H1 (cell line): ENCODE measurements around the gene TAX1BP1. TPM values are rescaled to one million over a fixed set of nuclear protein-coding genes. Genes with fewer than 3 reads are reported as not detected.

ENCODE experiments used
- CTCF ChIA-PET: fragments of 300-600 bp; sonication (Branson Sonifier 250); formaldehyde crosslinking; loops from one replicate; lab custom pipeline; 2021; ENCODE audit not compliant: partially characterized antibody; lab: Charles Lee
- POLR2A ChIA-PET: fragments of 300-600 bp; sonication (Branson Sonifier 250); formaldehyde crosslinking; loops from one replicate; lab custom pipeline; 2021; ENCODE audit warnings: inconsistent platforms; ENCODE audit not compliant: partially characterized antibody; lab: Charles Lee
- DNase-seq, 2 experiments: peaks; one replicate each; pipeline versions ENCODE4 v3.0.0 to v3.0.0-alpha.2; 2010 to 2022; ENCODE audit warnings: low spot score in 2 of 2, low read depth in 1 of 2, mixed read lengths in 1 of 2
- FAIRE-seq: peaks from 2 replicates; lab custom pipeline; 2011; peaks lifted over from hg19 to GRCh38; lab: Jason Lieb, UNC
- H2AFZ ChIP-seq: 2 replicates; pipeline ENCODE4 v1.8.1; 2012; ENCODE audit warnings: low read length, inconsistent platforms
- H2AK5ac ChIP-seq: 2 replicates; pipeline ENCODE4 v1.6.1; 2013; ENCODE audit warnings: low read depth, low read length
- H2BK120ac ChIP-seq: replicated peaks from 2 replicates; pipeline ENCODE3; 2013; ENCODE audit warnings: low read depth, low read length, inconsistent platforms
- H2BK12ac ChIP-seq: 2 replicates; pipeline ENCODE4 v1.6.1; 2013; ENCODE audit warnings: low read depth, low read length
- H2BK15ac ChIP-seq: 2 replicates; pipeline ENCODE4 v1.6.1; 2013; ENCODE audit warnings: low read length
- H2BK20ac ChIP-seq: 2 replicates; pipeline ENCODE4 v1.6.1; 2013; ENCODE audit warnings: low read length
- H2BK5ac ChIP-seq: 2 replicates; pipeline ENCODE4 v1.6.1; 2013; ENCODE audit warnings: low read depth, low read length
- H3K14ac ChIP-seq: 2 replicates; pipeline ENCODE4 v1.6.1; 2013; ENCODE audit warnings: inconsistent platforms; ENCODE audit not compliant: insufficient read length
- H3K18ac ChIP-seq: 2 replicates; pipeline ENCODE4 v1.6.1; 2013; ENCODE audit warnings: low read length; ENCODE audit errors: extremely low read depth
- H3K23ac ChIP-seq: 2 replicates; pipeline ENCODE4 v1.6.1; 2013; ENCODE audit warnings: inconsistent platforms; ENCODE audit not compliant: insufficient read length
- H3K23me2 ChIP-seq: 2 replicates; pipeline ENCODE4 v1.6.1; 2013; ENCODE audit warnings: low read depth, low read length
- H3K27ac ChIP-seq: 2 replicates; pipeline ENCODE4 v1.6.1; 2011; ENCODE audit warnings: low read depth, low read length, inconsistent platforms
- H3K27me3 ChIP-seq, 4 experiments: replicated peaks in 1 of 4; 1 replicate in 1 of 4; 2 replicates in 3 of 4; pipeline versions ENCODE4 v1.6.1 to v1.8.1; 2011 to 2013; ENCODE audit warnings: low read length in 3 of 4, mild to moderate bottlenecking in 3 of 4, inconsistent platforms in 2 of 4, mixed read lengths in 2 of 4, moderate library complexity in 1 of 4; ENCODE audit not compliant: control insufficient read depth in 3 of 4, insufficient read depth in 3 of 4; ENCODE audit errors: extremely low read depth in 1 of 4
- H3K36me3 ChIP-seq, 4 experiments: 2 replicates each; pipeline versions ENCODE4 v1.6.1 to v1.8.1; 2011 to 2013; ENCODE audit warnings: mild to moderate bottlenecking in 4 of 4, low read length in 3 of 4, moderate library complexity in 2 of 4, control low read depth in 1 of 4, inconsistent platforms in 1 of 4; ENCODE audit not compliant: insufficient read depth in 4 of 4, control insufficient read depth in 2 of 4
- H3K4ac ChIP-seq: replicated peaks from 2 replicates; pipeline ENCODE3; 2013; ENCODE audit warnings: low read length, low read depth, mixed read lengths, inconsistent platforms; ENCODE audit not compliant: insufficient read length
- H3K4me1 ChIP-seq, 4 experiments: replicated peaks in 1 of 4; 1 replicate in 1 of 4; 2 replicates in 3 of 4; pipeline versions ENCODE4 v1.6.1 to v1.8.1; 2011 to 2013; ENCODE audit warnings: low read length in 3 of 4, inconsistent platforms in 2 of 4, mixed read lengths in 1 of 4; ENCODE audit not compliant: insufficient read depth in 4 of 4, control insufficient read depth in 3 of 4
- H3K4me2 ChIP-seq, 2 experiments: 2 replicates each; pipeline versions ENCODE4 v1.6.1 to v1.8.1; 2011 to 2013; ENCODE audit warnings: low read depth in 2 of 2, low read length in 2 of 2, control low read depth in 1 of 2, inconsistent platforms in 1 of 2, mild to moderate bottlenecking in 1 of 2; ENCODE audit not compliant: insufficient read depth in 1 of 2
- H3K4me3 ChIP-seq, 4 experiments: fragments of 200-600, 300-600 bp in 1 of 4; sonication (generic), shearing (Covaris generic), sonication (Bioruptor Twin) in 1 of 4; 2 replicates each; pipeline versions ENCODE4 v1.5.1 to v1.8.1; 2011 to 2016; ENCODE audit warnings: low read length in 4 of 4, low read depth in 3 of 4, control low read depth in 2 of 4, inconsistent platforms in 2 of 4, mild to moderate bottlenecking in 2 of 4, mixed read lengths in 1 of 4, moderate library complexity in 1 of 4; ENCODE audit not compliant: insufficient read depth in 2 of 4; ENCODE audit errors: extremely low read depth in 1 of 4
- H3K56ac ChIP-seq: replicated peaks from 2 replicates; pipeline ENCODE3; 2013; ENCODE audit warnings: low read depth, mild to moderate bottlenecking, mixed read lengths, low read length, inconsistent platforms; ENCODE audit not compliant: insufficient read length
- H3K79me1 ChIP-seq: 2 replicates; pipeline ENCODE4 v1.6.1; 2013; ENCODE audit warnings: low read depth, low read length, control low read depth
- H3K79me2 ChIP-seq, 2 experiments: 2 replicates each; pipeline versions ENCODE4 v1.6.1 to v1.8.1; 2012 to 2013; ENCODE audit warnings: low read length in 2 of 2, mild to moderate bottlenecking in 2 of 2, inconsistent platforms in 1 of 2; ENCODE audit not compliant: insufficient read depth in 2 of 2, control insufficient read depth in 1 of 2
- H3K9ac ChIP-seq, 4 experiments: replicated peaks in 1 of 4; 1 replicate in 1 of 4; 2 replicates in 3 of 4; pipeline versions ENCODE4 v1.6.1 to v1.8.1; 2011 to 2013; ENCODE audit warnings: low read depth in 3 of 4, low read length in 3 of 4, control low read depth in 2 of 4, mild to moderate bottlenecking in 2 of 4, moderate library complexity in 2 of 4, inconsistent platforms in 1 of 4; ENCODE audit errors: extremely low read depth in 1 of 4
- H3K9me3 ChIP-seq, 2 experiments: 2 replicates each; pipeline versions ENCODE4 v1.6.1 to v1.8.1; 2012 to 2013; ENCODE audit warnings: mild to moderate bottlenecking in 2 of 2, moderate library complexity in 2 of 2, control low read depth in 1 of 2, inconsistent platforms in 1 of 2, low read depth in 1 of 2, low read length in 1 of 2, mixed read lengths in 1 of 2; ENCODE audit not compliant: insufficient read depth in 2 of 2
- H4K20me1 ChIP-seq, 2 experiments: replicated peaks in 1 of 2; 2 replicates each; pipeline versions ENCODE3 to v1.8.1; 2011 to 2013; ENCODE audit warnings: inconsistent platforms in 2 of 2, low read length in 2 of 2, mild to moderate bottlenecking in 1 of 2; ENCODE audit not compliant: insufficient read depth in 2 of 2, control insufficient read depth in 1 of 2
- H4K5ac ChIP-seq: 2 replicates; pipeline ENCODE4 v1.6.1; 2013; ENCODE audit warnings: low read length, low read depth, mixed read lengths, inconsistent platforms; ENCODE audit not compliant: insufficient read length
- H4K8ac ChIP-seq: 2 replicates; pipeline ENCODE4 v1.8.0; 2013; ENCODE audit warnings: mild to moderate bottlenecking, moderate library complexity, low read length, inconsistent platforms; ENCODE audit not compliant: insufficient read depth; ENCODE audit errors: extremely low read depth
- H4K91ac ChIP-seq: replicated peaks from 2 replicates; pipeline ENCODE3; 2013; ENCODE audit warnings: low read length, mixed read lengths, inconsistent platforms; ENCODE audit not compliant: insufficient read length
- JUN ChIP-seq: IDR thresholded peaks from 2 replicates; pipeline ENCODE4 v1.6.1; 2011; ENCODE audit warnings: low read depth, mild to moderate bottlenecking, improper control_type of control experiment, low read length
- KDM5A ChIP-seq: fragments of 200-600 bp; IDR thresholded peaks from 2 replicates; pipeline ENCODE4 v1.7.1; 2012; ENCODE audit warnings: mild to moderate bottlenecking, low read length, inconsistent platforms, mixed read lengths
- SP1 ChIP-seq: IDR thresholded peaks from 2 replicates; pipeline ENCODE4 v1.6.1; 2011; ENCODE audit warnings: low read depth, low read length
- WGBS, 2 experiments: shearing (Covaris generic) in 1 of 2; methylation state at CpG; one replicate each; pipeline versions ENCODE4 v1.1.6 to v1.1.7; 2013 to 2015; ENCODE audit warnings: low lambda C conversion rate in 2 of 2, mixed read lengths in 2 of 2, inconsistent platforms in 1 of 2, low coverage in 1 of 2, missing lambda C conversion rate in 1 of 2; ENCODE audit not compliant: insufficient replicate concordance in 2 of 2, insufficient coverage in 1 of 2, insufficient read length in 1 of 2; ENCODE audit errors: extremely low coverage in 1 of 2, missing lambda C conversion rate in 1 of 2; 5-methylcytosine and 5-hydroxymethylcytosine counted together
- polyA plus RNA-seq, 7 experiments: library from polyadenylated mRNA; depleted of rRNA in 3 of 7; stranded (reverse) in 5 of 7; unstranded in 2 of 7; fragments of >200 nt in 5 of 7; fragments of 200-250 nt in 2 of 7; gene quantifications; 1 replicate in 5 of 7; 2 replicates in 1 of 7; 4 replicates in 1 of 7; pipeline versions ENCODE4 v1.2.1 to v1.2.3, GENCODE V29; 2011 to 2013; ENCODE audit warnings: missing spikeins in 2 of 7, mixed read lengths in 2 of 7
- total RNA-seq: library from RNA; stranded (reverse); fragmentation: NEBNext Ultra II Directional; extraction: Animal tissue kit (Norgen Biotek cat#: 25700); gene quantifications from 2 replicates; pipeline ENCODE4 v1.2.1, GENCODE V29; 2021

The TAX1BP1 gene
- total and polyA plus RNA-seq, 2 of the 8 experiments (the other 6 are each of a cell fraction or from before 2014, with no cell fraction given): 56.0 to 62.7 TPM

DNA sequence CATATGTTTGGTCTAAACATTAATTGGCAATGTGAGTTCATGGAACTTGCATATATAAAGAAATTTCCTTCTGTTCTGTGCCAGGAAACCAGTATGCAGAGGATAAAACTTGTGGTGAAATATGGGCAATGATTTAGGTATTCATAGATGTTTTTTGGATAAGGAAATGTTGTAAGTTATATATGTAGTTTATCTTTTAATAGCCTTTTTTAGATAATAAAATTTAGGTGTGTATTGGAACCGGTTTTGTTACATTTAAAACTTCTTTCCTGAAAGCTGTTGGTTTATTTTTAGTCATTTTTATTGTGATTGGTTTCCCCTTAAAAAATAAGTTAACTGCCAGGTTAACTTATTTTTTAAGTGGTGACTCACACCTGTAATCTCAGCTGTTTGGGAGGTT is 22.1 kb downstream of the TAX1BP1 start:
- ChIA-PET POLR2A (no interaction called here), CTCF (interaction anchor here (1.6 kb wide), 1 partner anchor 17 kb away, joined by 7 read pairs; no protein-coding TSS in a partner anchor)
- H2BK12ac ChIP-seq: no peak overlapping the region
- H3K9ac ChIP-seq: no peak overlapping the region
- H4K91ac ChIP-seq: no peak overlapping the region
- H3K4ac ChIP-seq: no peak overlapping the region
- no peak overlapping the region for H3K4me3 ChIP-seq
- no peak overlapping the region for H4K8ac ChIP-seq
- FAIRE-seq: no peak
- H2AFZ ChIP-seq: no peak overlapping the region
- no peak overlapping the region for H2BK15ac ChIP-seq
- no peak overlapping the region for H3K18ac ChIP-seq
- H3K4me2 ChIP-seq: no peak overlapping the region
- H3K56ac ChIP-seq: no peak overlapping the region
- H3K79me2 ChIP-seq: peaks cover 0 to 12% of the 10 kb centered on the region in 2 experiments; a peak in 2 of 4 replicates
- H2AK5ac ChIP-seq: no peak overlapping the region
- H2BK5ac ChIP-seq: no peak overlapping the region
- 85% methylated on average over 1 of the region's 1 CpG; no CpG with 5 or more reads in 1 of the 2 experiments for WGBS, 2 experiments
- H3K27ac ChIP-seq: no peak overlapping the region
- no peak for TF ChIP-seq JUN
- no peak for TF ChIP-seq KDM5A
- no peak for TF ChIP-seq SP1
- TF ChIP-seq, all 59 proteins: peak for 0
- H4K20me1 ChIP-seq: no peaks in the 10 kb centered on the region
- H3K14ac ChIP-seq: no peak overlapping the region
- DNase-seq: no peak
- H2BK20ac ChIP-seq: no peak overlapping the region
- H3K36me3 ChIP-seq: peaks cover 0 to 24% (median 9%) of the 10 kb centered on the region in 4 experiments; a peak in 4 of 8 replicates
- H3K79me1 ChIP-seq: no peaks in the 10 kb centered on the region
- H3K4me1 ChIP-seq: no peaks in the 10 kb centered on the region
- H3K23ac ChIP-seq: no peak overlapping the region
- no peaks in the 10 kb centered on the region for H3K23me2 ChIP-seq
- no peaks in the 10 kb centered on the region for H3K27me3 ChIP-seq
- H4K5ac ChIP-seq: no peak overlapping the region
- peaks cover 0 to 3% of the 10 kb centered on the region in 2 experiments; a peak in 1 of 4 replicates for H3K9me3 ChIP-seq
- no peak overlapping the region for H2BK120ac ChIP-seq
